WTC11 (cell line): ENCODE measurements around the gene MAML2. TPM values are rescaled to one million over a fixed set of nuclear protein-coding genes. Genes with fewer than 3 reads are reported as not detected.

Experiments
- ATAC-seq: fragments of 200-7000 bp; cut with Tn5 transposase; 2 replicates; pipeline ENCODE4 v1.10.0; 2021; ENCODE audit warnings: mild to moderate bottlenecking, moderate library complexity
- CTCF ChIA-PET: fragments of 300-600 bp; sonication (Branson Sonifier 250); formaldehyde crosslinking; loops from one replicate; lab custom pipeline; 2021; ENCODE audit warnings: antibody characterized with exemption; lab: Charles Lee
- POLR2A ChIA-PET: fragments of 350-600 bp; sonication (Branson Sonifier 250); formaldehyde crosslinking; loops from one replicate; lab custom pipeline; 2021; ENCODE audit warnings: antibody characterized with exemption; lab: Charles Lee
- DNase-seq: peaks from one replicate; pipeline ENCODE4 v3.0.0; 2021; ENCODE audit warnings: low spot score
- H3K27ac Mint-ChIP-seq: 2 replicates; pipeline ENCODE4 v1.8.0; 2021; ENCODE audit warnings: mixed read lengths
- H3K27me3 Mint-ChIP-seq: 2 replicates; pipeline ENCODE4 v1.8.0; 2021; ENCODE audit warnings: low read depth, mild to moderate bottlenecking, moderate library complexity, mixed read lengths
- H3K36me3 Mint-ChIP-seq: 2 replicates; pipeline ENCODE4 v1.8.0; 2021; ENCODE audit warnings: mixed read lengths
- H3K4me1 Mint-ChIP-seq: 2 replicates; pipeline ENCODE4 v1.8.0; 2022; ENCODE audit warnings: mixed read lengths
- H3K4me3 Mint-ChIP-seq: 2 replicates; pipeline ENCODE4 v1.8.0; 2021; ENCODE audit warnings: mild to moderate bottlenecking, moderate library complexity, mixed read lengths
- H3K9me3 Mint-ChIP-seq: 2 replicates; pipeline ENCODE4 v1.8.0; 2021; ENCODE audit warnings: mixed read lengths
- CBFB ChIP-seq: sonication (generic); formaldehyde crosslinking; IDR thresholded peaks from 2 replicates; pipeline ENCODE4 v1.8.1; 2022; ENCODE audit warnings: mild to moderate bottlenecking, low read depth, missing genetic modification reagents
- CREB1 ChIP-seq: sonication (generic); formaldehyde crosslinking; IDR thresholded peaks from 2 replicates; pipeline ENCODE4 v1.8.0; 2023; ENCODE audit warnings: mild to moderate bottlenecking, missing genetic modification reagents
- CREM ChIP-seq: sonication (generic); formaldehyde crosslinking; IDR thresholded peaks from 2 replicates; pipeline ENCODE4 v1.8.1; 2022; ENCODE audit warnings: mild to moderate bottlenecking, missing genetic modification reagents, moderate library complexity
- EMX1 ChIP-seq: fragments of 250-450 bp; sonication (Bioruptor Pico); IDR thresholded peaks from 2 replicates; pipeline ENCODE4 v1.8.0; 2021; ENCODE audit warnings: mild to moderate bottlenecking
- ESRRA ChIP-seq: sonication (generic); formaldehyde crosslinking; IDR thresholded peaks from 2 replicates; pipeline ENCODE4 v1.8.1; 2022; ENCODE audit warnings: mild to moderate bottlenecking, missing genetic modification reagents, borderline replicate concordance
- GRHL2 ChIP-seq: fragments of 250-450 bp; sonication (Bioruptor Pico); IDR thresholded peaks from 2 replicates; pipeline ENCODE4 v1.8.0; 2022; ENCODE audit warnings: mild to moderate bottlenecking, moderate library complexity; ENCODE audit not compliant: insufficient replicate concordance, severe bottlenecking
- HMGA2 ChIP-seq: fragments of 250-450 bp; sonication (Bioruptor Pico); IDR thresholded peaks from 2 replicates; pipeline ENCODE4 v1.4.0; 2021; ENCODE audit warnings: mild to moderate bottlenecking, moderate library complexity
- IRF2 ChIP-seq: sonication (generic); formaldehyde crosslinking; IDR thresholded peaks from 2 replicates; pipeline ENCODE4 v1.8.0; 2022; ENCODE audit warnings: low read depth, missing genetic modification reagents, borderline replicate concordance
- NFATC4 ChIP-seq: fragments of 250-450 bp; sonication (Bioruptor Pico); IDR thresholded peaks from 2 replicates; pipeline ENCODE4 v1.9.0; 2021; ENCODE audit warnings: mild to moderate bottlenecking
- TEAD1 ChIP-seq: sonication (generic); formaldehyde crosslinking; IDR thresholded peaks from 2 replicates; pipeline ENCODE4 v1.8.0; 2022; ENCODE audit warnings: mild to moderate bottlenecking, missing genetic modification reagents
- TEAD4 ChIP-seq: sonication (generic); formaldehyde crosslinking; IDR thresholded peaks from 2 replicates; pipeline ENCODE4 v1.8.0; 2022; ENCODE audit warnings: mild to moderate bottlenecking, missing genetic modification reagents
- TP53 ChIP-seq: sonication (generic); formaldehyde crosslinking; IDR thresholded peaks from 2 replicates; pipeline ENCODE4 v1.8.1; 2023; ENCODE audit warnings: mild to moderate bottlenecking, missing genetic modification reagents
- ZBTB21 ChIP-seq: sonication (generic); formaldehyde crosslinking; IDR thresholded peaks from 2 replicates; pipeline ENCODE4 v1.8.1; 2023; ENCODE audit warnings: mild to moderate bottlenecking, missing genetic modification reagents, borderline replicate concordance
- ZNF423 ChIP-seq: fragments of 250-450 bp; sonication (Bioruptor Pico); IDR thresholded peaks from 2 replicates; pipeline ENCODE4 v2.1.2; 2022; ENCODE audit warnings: mild to moderate bottlenecking, moderate library complexity
- total RNA-seq: library from RNA; stranded (reverse); gene quantifications from 3 replicates; pipeline ENCODE4 v1.2.3, GENCODE V29; 2021
- TF ChIP-seq, protein P1 (sequence below): fragments of 250-450 bp; sonication (Bioruptor Pico); IDR thresholded peaks from 2 replicates; pipeline ENCODE4 v2.1.2; 2022; ENCODE audit warnings: mild to moderate bottlenecking, moderate library complexity
- TF ChIP-seq, protein P2 (sequence below): fragments of 250-450 bp; sonication (Bioruptor Pico); conservative IDR thresholded peaks from 2 replicates; pipeline ENCODE4 v1.9.0; 2021; ENCODE audit warnings: mild to moderate bottlenecking
- TF ChIP-seq, protein P3 (sequence below): sonication (generic); formaldehyde crosslinking; IDR thresholded peaks from 2 replicates; pipeline ENCODE4 v1.8.0; 2022; ENCODE audit warnings: missing genetic modification reagents
- TF ChIP-seq, protein P4 (sequence below): sonication (generic); formaldehyde crosslinking; IDR thresholded peaks from 2 replicates; pipeline ENCODE4 v1.8.1; 2023; ENCODE audit warnings: mild to moderate bottlenecking, missing genetic modification reagents, moderate library complexity
- TF ChIP-seq, protein P5 (sequence below): sonication (generic); formaldehyde crosslinking; IDR thresholded peaks from 2 replicates; pipeline ENCODE4 v1.8.0; 2022; ENCODE audit warnings: mild to moderate bottlenecking, missing genetic modification reagents
- TF ChIP-seq, protein P6 (sequence below): sonication (generic); formaldehyde crosslinking; conservative IDR thresholded peaks from 2 replicates; pipeline ENCODE4 v1.8.1; 2022; ENCODE audit warnings: mild to moderate bottlenecking, missing genetic modification reagents

MAML2 gene
- total RNA-seq, 1 experiment from 2014 or later = 8.1 TPM

DNA sequence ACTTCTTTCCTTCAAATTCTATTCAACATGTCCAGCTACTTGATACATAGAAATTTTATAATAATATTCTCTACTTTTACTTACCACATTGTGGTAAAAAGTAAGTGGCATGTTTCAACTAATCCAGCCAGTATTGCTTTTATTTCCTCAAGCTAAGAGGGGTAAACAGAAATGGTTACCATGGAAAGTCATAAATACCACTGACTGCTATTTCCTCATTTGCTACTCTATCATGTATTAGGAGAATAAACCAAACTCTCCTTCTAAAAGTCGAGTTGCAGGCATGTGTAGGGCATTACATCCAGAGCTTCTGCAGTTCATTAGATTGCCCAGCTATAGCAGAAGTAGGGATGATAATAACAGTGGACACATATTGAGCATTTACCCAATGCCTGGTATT, 208.4 kb downstream of the MAML2 start:
- TF ChIP-seq, protein P1, sequence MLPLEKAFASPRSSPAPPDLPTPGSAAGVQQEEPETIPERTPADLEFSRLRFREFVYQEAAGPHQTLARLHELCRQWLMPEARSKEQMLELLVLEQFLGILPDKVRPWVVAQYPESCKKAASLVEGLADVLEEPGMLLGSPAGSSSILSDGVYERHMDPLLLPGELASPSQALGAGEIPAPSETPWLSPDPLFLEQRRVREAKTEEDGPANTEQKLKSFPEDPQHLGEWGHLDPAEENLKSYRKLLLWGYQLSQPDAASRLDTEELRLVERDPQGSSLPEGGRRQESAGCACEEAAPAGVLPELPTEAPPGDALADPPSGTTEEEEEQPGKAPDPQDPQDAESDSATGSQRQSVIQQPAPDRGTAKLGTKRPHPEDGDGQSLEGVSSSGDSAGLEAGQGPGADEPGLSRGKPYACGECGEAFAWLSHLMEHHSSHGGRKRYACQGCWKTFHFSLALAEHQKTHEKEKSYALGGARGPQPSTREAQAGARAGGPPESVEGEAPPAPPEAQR (CRISPR knock-in tag) = no peak
- no peak for TF ChIP-seq ZNF423 (CRISPR knock-in tag)
- TF ChIP-seq EMX1 (CRISPR knock-in tag) = no peak
- ChIA-PET POLR2A (no interaction called here), CTCF (interaction anchor here (0.9 kb wide), 1 partner anchor 55 kb away, joined by 3 read pairs; no protein-coding TSS in a partner anchor)
- Mint-ChIP-seq H3K27me3 (no peaks in the 10 kb centered on the region), H3K9me3 (0 out of 2 replicates have a peak, but pooled peaks cover 3% of the 10 kb centered on the region), H3K4me3 (no peak overlapping the region), H3K36me3 (no peaks in the 10 kb centered on the region), H3K27ac (no peak overlapping the region), H3K4me1 (peaks cover 27% of the 10 kb centered on the region)
- DNase-seq = no peak
- no peak for ATAC-seq

DNA sequence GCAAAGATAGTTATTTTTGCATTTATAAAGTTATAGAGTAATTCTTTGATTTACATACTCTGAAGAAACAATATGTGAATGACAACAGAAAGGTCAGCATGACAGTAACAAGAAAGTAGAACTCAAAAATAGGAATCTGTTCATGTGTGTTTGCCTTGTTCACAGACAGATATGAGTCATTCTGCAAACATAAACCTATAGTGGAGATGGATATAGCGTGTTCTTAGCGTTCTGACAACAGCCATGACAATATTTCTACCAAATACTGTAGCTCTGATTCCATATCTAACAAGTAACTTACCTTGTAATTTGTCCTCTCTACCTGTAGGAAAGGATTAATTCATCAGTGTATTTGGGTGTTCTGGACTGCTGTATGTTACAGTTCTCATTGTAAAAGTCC, 210.6 kb downstream of the MAML2 start:
- DNase-seq (no peak), ATAC-seq (no peak)
- no peak overlapping the region for H3K4me3 Mint-ChIP-seq
- H3K27ac Mint-ChIP-seq = no peak overlapping the region
- TF ChIP-seq GRHL2 (CRISPR knock-in tag) (no peak), NFATC4 (CRISPR knock-in tag) (no peak), CREM (CRISPR knock-in tag) (no peak), TP53 (CRISPR knock-in tag) (no peak), HMGA2 (CRISPR knock-in tag) (no peak), ESRRA (no peak), ZBTB21 (no peak), CBFB (CRISPR knock-in tag) (no peak), TEAD1 (CRISPR knock-in tag) (no peak), IRF2 (CRISPR knock-in tag) (no peak), TEAD4 (CRISPR knock-in tag) (no peak), CREB1 (no peak)
- TF ChIP-seq, protein P2, sequence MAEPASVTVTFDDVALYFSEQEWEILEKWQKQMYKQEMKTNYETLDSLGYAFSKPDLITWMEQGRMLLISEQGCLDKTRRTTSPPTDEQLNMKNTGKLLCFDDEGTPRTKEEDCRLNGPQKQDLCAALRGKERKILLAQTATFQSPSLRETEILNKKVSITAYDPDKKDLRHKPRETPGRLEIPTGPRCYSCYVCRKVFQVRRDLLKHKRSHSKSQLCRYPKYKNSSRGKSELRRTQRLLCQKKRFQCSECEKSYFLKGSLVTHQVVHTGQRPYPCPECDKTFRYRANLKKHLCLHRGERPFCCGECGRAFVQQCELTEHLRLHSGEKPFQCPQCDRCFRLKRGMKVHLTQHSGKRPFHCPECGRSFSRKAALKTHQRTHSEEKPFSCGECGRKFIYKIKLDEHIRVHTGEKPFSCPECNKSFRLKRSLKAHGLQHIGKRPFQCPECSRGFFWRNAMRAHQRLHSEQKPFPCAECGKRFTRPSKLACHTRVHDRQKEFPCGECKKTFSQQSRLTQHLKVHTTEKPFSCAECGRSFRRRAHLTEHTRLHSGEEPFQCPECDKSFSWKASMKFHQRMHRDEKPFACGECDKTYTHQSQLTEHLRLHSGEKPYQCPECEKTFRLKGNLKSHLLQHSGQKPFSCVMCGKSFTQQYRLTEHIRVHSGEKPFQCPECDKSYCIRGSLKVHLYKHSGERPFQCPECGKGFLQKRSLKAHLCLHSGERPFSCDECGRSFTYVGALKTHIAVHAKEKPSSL = no peak
- TF ChIP-seq, protein P3, sequence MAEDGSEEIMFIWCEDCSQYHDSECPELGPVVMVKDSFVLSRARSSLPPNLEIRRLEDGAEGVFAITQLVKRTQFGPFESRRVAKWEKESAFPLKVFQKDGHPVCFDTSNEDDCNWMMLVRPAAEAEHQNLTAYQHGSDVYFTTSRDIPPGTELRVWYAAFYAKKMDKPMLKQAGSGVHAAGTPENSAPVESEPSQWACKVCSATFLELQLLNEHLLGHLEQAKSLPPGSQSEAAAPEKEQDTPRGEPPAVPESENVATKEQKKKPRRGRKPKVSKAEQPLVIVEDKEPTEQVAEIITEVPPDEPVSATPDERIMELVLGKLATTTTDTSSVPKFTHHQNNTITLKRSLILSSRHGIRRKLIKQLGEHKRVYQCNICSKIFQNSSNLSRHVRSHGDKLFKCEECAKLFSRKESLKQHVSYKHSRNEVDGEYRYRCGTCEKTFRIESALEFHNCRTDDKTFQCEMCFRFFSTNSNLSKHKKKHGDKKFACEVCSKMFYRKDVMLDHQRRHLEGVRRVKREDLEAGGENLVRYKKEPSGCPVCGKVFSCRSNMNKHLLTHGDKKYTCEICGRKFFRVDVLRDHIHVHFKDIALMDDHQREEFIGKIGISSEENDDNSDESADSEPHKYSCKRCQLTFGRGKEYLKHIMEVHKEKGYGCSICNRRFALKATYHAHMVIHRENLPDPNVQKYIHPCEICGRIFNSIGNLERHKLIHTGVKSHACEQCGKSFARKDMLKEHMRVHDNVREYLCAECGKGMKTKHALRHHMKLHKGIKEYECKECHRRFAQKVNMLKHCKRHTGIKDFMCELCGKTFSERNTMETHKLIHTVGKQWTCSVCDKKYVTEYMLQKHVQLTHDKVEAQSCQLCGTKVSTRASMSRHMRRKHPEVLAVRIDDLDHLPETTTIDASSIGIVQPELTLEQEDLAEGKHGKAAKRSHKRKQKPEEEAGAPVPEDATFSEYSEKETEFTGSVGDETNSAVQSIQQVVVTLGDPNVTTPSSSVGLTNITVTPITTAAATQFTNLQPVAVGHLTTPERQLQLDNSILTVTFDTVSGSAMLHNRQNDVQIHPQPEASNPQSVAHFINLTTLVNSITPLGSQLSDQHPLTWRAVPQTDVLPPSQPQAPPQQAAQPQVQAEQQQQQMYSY (CRISPR knock-in tag) = no peak
- TF ChIP-seq, protein P1 (CRISPR knock-in tag) = no peak
- TF ChIP-seq, protein P4, sequence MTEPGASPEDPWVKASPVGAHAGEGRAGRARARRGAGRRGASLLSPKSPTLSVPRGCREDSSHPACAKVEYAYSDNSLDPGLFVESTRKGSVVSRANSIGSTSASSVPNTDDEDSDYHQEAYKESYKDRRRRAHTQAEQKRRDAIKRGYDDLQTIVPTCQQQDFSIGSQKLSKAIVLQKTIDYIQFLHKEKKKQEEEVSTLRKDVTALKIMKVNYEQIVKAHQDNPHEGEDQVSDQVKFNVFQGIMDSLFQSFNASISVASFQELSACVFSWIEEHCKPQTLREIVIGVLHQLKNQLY (CRISPR knock-in tag) = no peak
- TF ChIP-seq, protein P5, sequence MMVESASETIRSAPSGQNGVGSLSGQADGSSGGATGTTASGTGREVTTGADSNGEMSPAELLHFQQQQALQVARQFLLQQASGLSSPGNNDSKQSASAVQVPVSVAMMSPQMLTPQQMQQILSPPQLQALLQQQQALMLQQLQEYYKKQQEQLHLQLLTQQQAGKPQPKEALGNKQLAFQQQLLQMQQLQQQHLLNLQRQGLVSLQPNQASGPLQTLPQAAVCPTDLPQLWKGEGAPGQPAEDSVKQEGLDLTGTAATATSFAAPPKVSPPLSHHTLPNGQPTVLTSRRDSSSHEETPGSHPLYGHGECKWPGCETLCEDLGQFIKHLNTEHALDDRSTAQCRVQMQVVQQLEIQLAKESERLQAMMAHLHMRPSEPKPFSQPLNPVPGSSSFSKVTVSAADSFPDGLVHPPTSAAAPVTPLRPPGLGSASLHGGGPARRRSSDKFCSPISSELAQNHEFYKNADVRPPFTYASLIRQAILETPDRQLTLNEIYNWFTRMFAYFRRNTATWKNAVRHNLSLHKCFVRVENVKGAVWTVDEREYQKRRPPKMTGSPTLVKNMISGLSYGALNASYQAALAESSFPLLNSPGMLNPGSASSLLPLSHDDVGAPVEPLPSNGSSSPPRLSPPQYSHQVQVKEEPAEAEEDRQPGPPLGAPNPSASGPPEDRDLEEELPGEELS = no peak
- TF ChIP-seq, protein P6, sequence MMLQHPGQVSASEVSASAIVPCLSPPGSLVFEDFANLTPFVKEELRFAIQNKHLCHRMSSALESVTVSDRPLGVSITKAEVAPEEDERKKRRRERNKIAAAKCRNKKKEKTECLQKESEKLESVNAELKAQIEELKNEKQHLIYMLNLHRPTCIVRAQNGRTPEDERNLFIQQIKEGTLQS (CRISPR knock-in tag) = no peak
- H3K9me3 Mint-ChIP-seq = no peaks in the 10 kb centered on the region
- no peaks in the 10 kb centered on the region for H3K36me3 Mint-ChIP-seq
- peaks cover 15% of the 10 kb centered on the region for H3K4me1 Mint-ChIP-seq
- ChIA-PET POLR2A (no interaction called here), CTCF (no interaction called here)
- no peaks in the 10 kb centered on the region for H3K27me3 Mint-ChIP-seq
